Activated CD4-positive, alpha-beta T cell treated with anti-CD3 and anti-CD28 coated beads for 36 hours (primary cell): Measurements from ENCODE around the gene OR4D11. TPM values are rescaled to one million over a fixed set of nuclear protein-coding genes. Genes with fewer than 3 reads are reported as not detected.

Source experiments
- ATAC-seq: fragments of 200-7000 bp; cut with Tn5 transposase; one replicate; pipeline ENCODE4 v1.10.0; 2021; ENCODE audit warnings: mild to moderate bottlenecking, moderate library complexity
- CTCF ChIA-PET: fragments of 350-600 bp; sonication (Branson Sonifier 250); formaldehyde crosslinking; loops from one replicate; lab custom pipeline; 2021; ENCODE audit warnings: antibody characterized with exemption; lab: Charles Lee
- POLR2A ChIA-PET: fragments of 350-600 bp; sonication (Branson Sonifier 250); formaldehyde crosslinking; loops from one replicate; lab custom pipeline; 2021; ENCODE audit warnings: antibody characterized with exemption, inconsistent platforms; lab: Charles Lee
- DNase-seq: peaks from one replicate; pipeline ENCODE4 v3.0.0-alpha.2; 2020
- H3K27ac Mint-ChIP-seq: one replicate; pipeline ENCODE4 v1.8.0; 2021; ENCODE audit warnings: mixed read lengths
- H3K27me3 Mint-ChIP-seq: one replicate; pipeline ENCODE4 v1.8.0; 2021; ENCODE audit warnings: mixed read lengths
- H3K36me3 Mint-ChIP-seq: one replicate; pipeline ENCODE4 v1.8.0; 2021; ENCODE audit warnings: low read depth, mixed read lengths
- H3K4me1 Mint-ChIP-seq: one replicate; pipeline ENCODE4 v1.8.0; 2021; ENCODE audit warnings: mixed read lengths
- H3K4me3 Mint-ChIP-seq: one replicate; pipeline ENCODE4 v1.8.0; 2021; ENCODE audit warnings: mild to moderate bottlenecking, moderate library complexity, mixed read lengths
- H3K9me3 Mint-ChIP-seq: one replicate; pipeline ENCODE4 v1.8.0; 2021; ENCODE audit warnings: low read depth, mixed read lengths
- intact Hi-C, 2 experiments: fragments of 100-400 bp; cut with DNase I in 1 of 2; cut with micrococcal nuclease in 1 of 2; formaldehyde crosslinking; loops; one replicate each; pipeline versions ENCODE4 v1.14.2 to v1.15.1; 2022 to 2024; cut with DNase I, micrococcal nuclease
- total RNA-seq, 2 experiments: library from RNA; stranded (reverse); gene quantifications; one replicate each; pipeline ENCODE4 v1.2.3, GENCODE V29; 2021

The OR4D11 gene
- total RNA-seq, 2 experiments from 2014 or later: not detected

- H3K4me3 Mint-ChIP-seq: no peak overlapping the region
- H3K36me3 Mint-ChIP-seq: peaks cover 3% of the 10 kb centered on the region
- intact Hi-C loops: no loop called here
- peaks cover 2% of the 10 kb centered on the region for H3K27me3 Mint-ChIP-seq
- no peak for ATAC-seq
- H3K27ac Mint-ChIP-seq: no peak overlapping the region
- ChIA-PET POLR2A (no interaction called here), CTCF (interaction anchor here (0.6 kb wide), 2 partner anchors 9 to 280 kb away, joined by 3 read pairs; no protein-coding TSS in a partner anchor)
- no peak for DNase-seq
- H3K4me1 Mint-ChIP-seq: peaks cover 34% of the 10 kb centered on the region
- no peaks in the 10 kb centered on the region for H3K9me3 Mint-ChIP-seq
These were observed 44.9 kb downstream of the OR4D11 start for GRCh38 chr11:59548309-59548656.

GRCh38 chr11:59550368-59550841, 47.0 kb downstream of the OR4D11 start:
- intact Hi-C loops: loop anchor here (1.0 to 10.0 kb wide), 10 partner anchors 10 to 1886 kb away; partner anchors contain the start of genes PATL1 (in 2 of the 2), FAM111A (in 1 of the 2), LPXN (in 1 of the 2) and OSBP (in 1 of the 2)
- H3K9me3 Mint-ChIP-seq: no peaks in the 10 kb centered on the region
- H3K27ac Mint-ChIP-seq: peak overlapping the region; percentile 96
- H3K36me3 Mint-ChIP-seq: peaks cover 3% of the 10 kb centered on the region
- peak overlapping the region; percentile 79 for H3K4me3 Mint-ChIP-seq
- H3K4me1 Mint-ChIP-seq: peaks cover 28% of the 10 kb centered on the region
- DNase-seq (peak; percentile 95), ATAC-seq (peak; percentile 91)
- ChIA-PET POLR2A (interaction anchor here (0.6 to 1.5 kb wide), 3 partner anchors 11 to 65 kb away, joined by 3 to 5 read pairs (median 4); partner anchors contain the start of gene OSBP), CTCF (interaction anchor here (0.9 to 4.2 kb wide), 8 partner anchors 8 to 119 kb away, joined by 3 to 22 read pairs (median 4); partner anchors contain the start of gene PATL1)
- peaks cover 2% of the 10 kb centered on the region for H3K27me3 Mint-ChIP-seq

- ATAC-seq (peak; percentile 46), DNase-seq (peak; percentile 89)
- POLR2A ChIA-PET: interaction anchor here (1.5 kb wide), 1 partner anchor 10 kb away, joined by 4 read pairs; no protein-coding TSS in a partner anchor
- H3K27ac Mint-ChIP-seq: peak overlapping the region; percentile 96
- no peaks in the 10 kb centered on the region for H3K9me3 Mint-ChIP-seq
- H3K36me3 Mint-ChIP-seq: peaks cover 3% of the 10 kb centered on the region
- intact Hi-C loops: loop anchor here (1.0 to 10.0 kb wide), 10 partner anchors 9 to 1886 kb away; partner anchors contain the start of genes PATL1 (in 2 of the 2), FAM111A (in 1 of the 2), LPXN (in 1 of the 2) and OSBP (in 1 of the 2)
- H3K4me1 Mint-ChIP-seq: peaks cover 32% of the 10 kb centered on the region
- CTCF ChIA-PET: interaction anchor here (1.1 to 4.2 kb wide), 7 partner anchors 10 to 66 kb away, joined by 3 to 22 read pairs (median 5); no protein-coding TSS in a partner anchor
- peak overlapping the region; percentile 79 for H3K4me3 Mint-ChIP-seq
- peaks cover 2% of the 10 kb centered on the region for H3K27me3 Mint-ChIP-seq
These were observed 47.7 kb downstream of the OR4D11 start for GRCh38 chr11:59550842-59551658.

GRCh38 chr11:59551659-59552521, 48.5 kb downstream of the OR4D11 start:
- ATAC-seq (no peak), DNase-seq (peak; percentile 44)
- Mint-ChIP-seq H3K4me3 (peak overlapping the region; percentile 79), H3K4me1 (peaks cover 38% of the 10 kb centered on the region), H3K36me3 (peaks cover 3% of the 10 kb centered on the region), H3K27ac (peak overlapping the region; percentile 96), H3K27me3 (peaks cover 2% of the 10 kb centered on the region), H3K9me3 (no peaks in the 10 kb centered on the region)
- ChIA-PET CTCF (interaction anchor here (1.1 to 4.2 kb wide), 3 partner anchors 10 to 14 kb away, joined by 3 to 22 read pairs (median 14); no protein-coding TSS in a partner anchor), POLR2A (no interaction called here)
- intact Hi-C loops: loop anchor here (2.0 to 10.0 kb wide), 4 partner anchors 203 to 1887 kb away; partner anchors contain the start of genes FAM111A (in 1 of the 2), LPXN (in 1 of the 2), STX3 (in 1 of the 2) and ZDHHC5 (in 1 of the 2)

GRCh38 chr11:59552844-59553243, 49.5 kb downstream of the OR4D11 start:
- H3K9me3 Mint-ChIP-seq: no peaks in the 10 kb centered on the region
- ChIA-PET CTCF (interaction anchor here (3.4 to 4.2 kb wide), 2 partner anchors 9 to 14 kb away, joined by 14 to 22 read pairs; no protein-coding TSS in a partner anchor), POLR2A (interaction anchor here (0.7 kb wide), 1 partner anchor 76 kb away, joined by 3 read pairs; no protein-coding TSS in a partner anchor)
- peaks cover 44% of the 10 kb centered on the region for H3K4me1 Mint-ChIP-seq
- no peak for ATAC-seq
- H3K27me3 Mint-ChIP-seq: peaks cover 2% of the 10 kb centered on the region
- H3K4me3 Mint-ChIP-seq: no peak overlapping the region
- peaks cover 3% of the 10 kb centered on the region for H3K36me3 Mint-ChIP-seq
- H3K27ac Mint-ChIP-seq: no peak overlapping the region
- DNase-seq: no peak
- intact Hi-C loops: loop anchor here (5.0 to 10.0 kb wide), 3 partner anchors 411 to 1888 kb away; partner anchors contain the start of genes FAM111A (in 1 of the 2), LPXN (in 1 of the 2), ZDHHC5 (in 1 of the 2) and ZFP91 (in 1 of the 2)

GRCh38 chr11:59553323-59553722, 49.9 kb downstream of the OR4D11 start:
- Mint-ChIP-seq H3K4me1 (peaks cover 46% of the 10 kb centered on the region), H3K4me3 (no peak overlapping the region), H3K9me3 (no peaks in the 10 kb centered on the region), H3K27me3 (peaks cover 2% of the 10 kb centered on the region), H3K36me3 (peaks cover 3% of the 10 kb centered on the region), H3K27ac (no peak overlapping the region)
- no peak for ATAC-seq
- CTCF ChIA-PET: interaction anchor here (4.2 kb wide), 1 partner anchor 8 kb away, joined by 22 read pairs; no protein-coding TSS in a partner anchor
- intact Hi-C loops: loop anchor here (5.0 to 10.0 kb wide), 3 partner anchors 411 to 1889 kb away; partner anchors contain the start of genes FAM111A (in 1 of the 2), LPXN (in 1 of the 2), ZDHHC5 (in 1 of the 2) and ZFP91 (in 1 of the 2)
- DNase-seq: no peak
- POLR2A ChIA-PET: interaction anchor here (0.7 kb wide), 1 partner anchor 76 kb away, joined by 3 read pairs; no protein-coding TSS in a partner anchor

Other genes with a start within 250 kb of the OR4D11 start
- gene OR5AN1, start 144.7 kb upstream of the OR4D11 start, total RNA-seq: not detected
- gene OR5A2, start 77.2 kb upstream of the OR4D11 start, total RNA-seq: not detected
- gene OR5A1, start 67.1 kb upstream of the OR4D11 start, total RNA-seq: not detected
- gene OR4D6, start 46.6 kb upstream of the OR4D11 start, total RNA-seq: not detected
- gene OR4D10, start 30.3 kb upstream of the OR4D11 start, total RNA-seq: not detected
- not detected for gene OR4D9, start 8.0 kb downstream of the OR4D11 start, total RNA-seq
- 10 to 100 TPM; 37.9 to 44.2 TPM for gene OSBP, start 112.2 kb downstream of the OR4D11 start, total RNA-seq
- gene PATL1, start 165.5 kb downstream of the OR4D11 start, total RNA-seq: 10 to 100 TPM; 59.8 to 88.7 TPM
- gene OR10V1, start 210.3 kb downstream of the OR4D11 start, total RNA-seq: not detected